Measurements from ENCODE around the gene FDXACB1. TPM values are rescaled to one million over a fixed set of nuclear protein-coding genes. Genes with fewer than 3 reads are reported as not detected.

FDXACB1 gene
- polyA plus RNA-seq, 1 experiment = 2.1 TPM

DNA sequence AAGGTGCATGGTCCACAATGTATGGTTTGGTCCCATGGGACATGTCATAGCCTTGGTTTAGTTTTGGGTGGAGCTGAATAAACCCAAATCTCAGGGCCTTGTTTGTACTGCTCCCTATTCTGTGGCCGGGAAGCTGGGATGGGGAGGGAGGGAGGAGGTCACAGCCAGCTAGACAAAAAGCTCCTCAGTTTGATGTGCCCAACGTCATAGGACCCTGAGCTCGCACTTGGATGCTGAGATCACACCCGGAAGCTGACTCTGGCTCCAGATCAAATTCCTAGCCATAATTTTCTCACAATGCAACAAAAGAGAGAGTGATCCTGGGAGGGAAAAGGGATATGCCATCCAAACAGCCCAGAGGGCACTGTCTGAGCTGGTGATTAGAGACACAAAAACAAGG, 35.0 kb upstream of the FDXACB1 start:
- Histone ChIP-seq H3K27me3 (ENCODE audit: control insufficient read depth, insufficient read depth, low read length) (peaks cover 3% of the 10 kb centered on the region), H3K27ac (ENCODE audit: low read depth, low read length) (no peak overlapping the region), H3K9me3 (ENCODE audit: control insufficient read depth, insufficient read depth, low read length) (no peaks in the 10 kb centered on the region; the same call in 1 of the 2 replicates), H3K4me3 (ENCODE audit: low read depth, low read length) (no peak overlapping the region)
- POLR2A ChIA-PET = interaction anchor here (0.7 kb wide), 1 partner anchor 12 kb away, joined by 3 read pairs; no protein-coding TSS in a partner anchor
- CTCF ChIA-PET = interaction anchor here (0.5 to 1.2 kb wide), 4 partner anchors 13 to 368 kb away, joined by 3 to 5 read pairs (median 3); no protein-coding TSS in a partner anchor
- TF ChIP-seq, protein P1, sequence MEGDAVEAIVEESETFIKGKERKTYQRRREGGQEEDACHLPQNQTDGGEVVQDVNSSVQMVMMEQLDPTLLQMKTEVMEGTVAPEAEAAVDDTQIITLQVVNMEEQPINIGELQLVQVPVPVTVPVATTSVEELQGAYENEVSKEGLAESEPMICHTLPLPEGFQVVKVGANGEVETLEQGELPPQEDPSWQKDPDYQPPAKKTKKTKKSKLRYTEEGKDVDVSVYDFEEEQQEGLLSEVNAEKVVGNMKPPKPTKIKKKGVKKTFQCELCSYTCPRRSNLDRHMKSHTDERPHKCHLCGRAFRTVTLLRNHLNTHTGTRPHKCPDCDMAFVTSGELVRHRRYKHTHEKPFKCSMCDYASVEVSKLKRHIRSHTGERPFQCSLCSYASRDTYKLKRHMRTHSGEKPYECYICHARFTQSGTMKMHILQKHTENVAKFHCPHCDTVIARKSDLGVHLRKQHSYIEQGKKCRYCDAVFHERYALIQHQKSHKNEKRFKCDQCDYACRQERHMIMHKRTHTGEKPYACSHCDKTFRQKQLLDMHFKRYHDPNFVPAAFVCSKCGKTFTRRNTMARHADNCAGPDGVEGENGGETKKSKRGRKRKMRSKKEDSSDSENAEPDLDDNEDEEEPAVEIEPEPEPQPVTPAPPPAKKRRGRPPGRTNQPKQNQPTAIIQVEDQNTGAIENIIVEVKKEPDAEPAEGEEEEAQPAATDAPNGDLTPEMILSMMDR (IDR thresholded peaks at IDR 0.05; ENCODE audit: low read depth, low read length) = no peak
- no peak for DNase-seq (ENCODE audit: low read depth, low spot score)

- Histone ChIP-seq H3K9me3 (ENCODE audit: control insufficient read depth, insufficient read depth, low read length) (no peaks in the 10 kb centered on the region; the same call in 1 of the 2 replicates), H3K27ac (ENCODE audit: low read depth, low read length) (no peak overlapping the region), H3K4me3 (ENCODE audit: low read depth, low read length) (no peak overlapping the region), H3K27me3 (ENCODE audit: control insufficient read depth, insufficient read depth, low read length) (peaks cover 3% of the 10 kb centered on the region)
- ChIA-PET CTCF (interaction anchor here (0.9 to 1.0 kb wide), 2 partner anchors 14 to 369 kb away, joined by 3 read pairs; no protein-coding TSS in a partner anchor), POLR2A (interaction anchor here (1.2 kb wide), 1 partner anchor 13 kb away, joined by 5 read pairs; no protein-coding TSS in a partner anchor)
- TF ChIP-seq, protein P1 (IDR thresholded peaks at IDR 0.05; ENCODE audit: low read depth, low read length) = no peak
- no peak for DNase-seq (ENCODE audit: low read depth, low spot score)
These were observed 34.3 kb upstream of the FDXACB1 start for GRCh38 chr11:111913031-111913861.

- Histone ChIP-seq H3K4me3 (ENCODE audit: low read depth, low read length) (no peak within 1 kb of the TSS), H3K27ac (ENCODE audit: low read depth, low read length) (peak within 1 kb of the TSS; percentile 58), H3K9me3 (ENCODE audit: control insufficient read depth, insufficient read depth, low read length) (no peaks in the 10 kb centered on the region; the same call in 1 of the 2 replicates), H3K27me3 (ENCODE audit: control insufficient read depth, insufficient read depth, low read length) (peaks cover 3% of the 10 kb centered on the region)
- POLR2A ChIA-PET = interaction anchor here (1.2 kb wide), 1 partner anchor 14 kb away, joined by 5 read pairs; no protein-coding TSS in a partner anchor
- DNase-seq (ENCODE audit: low read depth, low spot score) = no peak
- TF ChIP-seq, protein P1 (IDR thresholded peaks at IDR 0.05; ENCODE audit: low read depth, low read length) = no peak
- CTCF ChIA-PET = no interaction called here
These were observed 33.6 kb upstream of the FDXACB1 start, which contains the start of gene HSPB2 for GRCh38 chr11:111912535-111912934. HSPB2 (plus strand) TSS chr11:111912734; CDS start chr11:111912830, 96 bp downstream.

DNA sequence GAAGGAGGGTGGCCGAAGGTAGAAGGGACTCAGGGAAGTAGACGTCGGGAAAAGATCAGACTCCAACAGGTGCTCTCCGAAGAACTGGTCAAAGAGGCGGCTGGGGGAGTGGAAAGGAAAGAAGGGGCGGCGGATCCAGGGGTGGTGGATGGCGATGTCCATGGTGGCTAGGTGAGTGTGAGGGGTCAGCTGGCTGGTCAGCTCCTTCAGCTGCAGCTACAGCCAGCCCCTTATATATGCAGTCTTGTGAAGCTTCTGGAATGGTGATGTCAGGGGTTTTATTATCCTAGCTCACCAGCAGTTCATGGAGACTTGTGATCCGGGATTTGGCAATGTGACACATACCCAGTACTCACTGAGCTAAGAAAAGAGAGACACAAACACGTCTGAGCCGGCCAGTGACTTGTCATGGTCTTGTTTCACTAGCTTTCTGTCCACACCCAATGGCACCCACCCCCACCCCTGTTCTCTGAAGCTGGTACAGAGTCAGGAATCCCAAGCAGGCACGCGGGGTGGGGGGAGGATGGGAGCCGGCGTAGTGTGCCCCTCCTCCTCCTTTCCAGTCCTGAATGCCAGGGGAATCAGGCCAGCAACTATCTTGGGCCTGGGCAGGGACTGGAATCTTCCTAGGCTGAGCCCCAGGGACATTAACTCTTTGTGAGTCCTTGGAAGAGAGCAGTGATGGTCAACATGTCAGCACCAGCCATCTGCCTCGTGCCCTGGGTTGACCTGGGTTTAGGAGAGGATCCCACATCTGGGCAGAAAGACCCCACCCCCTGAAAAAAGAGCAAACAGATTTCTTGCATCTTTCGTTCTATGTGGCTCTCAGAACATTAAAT, 32.8 kb upstream of the FDXACB1 start, which contains the start of gene CRYAB:
CRYAB (minus strand) TSS at position 208 of the 839 bp plus-strand sequence; CDS start at position 162, 46 bp downstream.
- H3K27me3 ChIP-seq (ENCODE audit: control insufficient read depth, insufficient read depth, low read length) = peaks cover 3% of the 10 kb centered on the region
- TF ChIP-seq, protein P1 (IDR thresholded peaks at IDR 0.05; ENCODE audit: low read depth, low read length) = no peak
- DNase-seq (ENCODE audit: low read depth, low spot score) = peak; percentile 24
- no peak within 1 kb of the TSS for H3K4me3 ChIP-seq (ENCODE audit: low read depth, low read length)
- ChIA-PET CTCF (no interaction called here), POLR2A (no interaction called here)
- H3K9me3 ChIP-seq (ENCODE audit: control insufficient read depth, insufficient read depth, low read length) = no peaks in the 10 kb centered on the region; the same call in 1 of the 2 replicates
- peak within 1 kb of the TSS; percentile 58 for H3K27ac ChIP-seq (ENCODE audit: low read depth, low read length)
